NCI-H1436 (cell line): ENCODE measurements around the gene C5AR1.
A peak's percentile ranks its signal among the peaks of the same experiment; 100 is the strongest.
"Not testable (repeated sequence)": the region's sequence is repeated elsewhere in the genome, so short reads cannot be mapped to it uniquely, and the experiment has no call there.

Source experiments
- DNase-seq: peaks from one replicate; lab custom pipeline; 2025; lab: John Stamatoyannopoulos, UW

C5AR1 gene

GRCh38 chr19:47284324-47284899, 25.2 kb upstream of the C5AR1 start:
- DNase-seq, result peak; percentile 50

GRCh38 chr19:47296036-47296435, 13.6 kb upstream of the C5AR1 start:
- peak; percentile 84 for DNase-seq

- DNase-seq, result not testable (repeated sequence)
Measured at GRCh38 chr19:47300867-47301266, 8.8 kb upstream of the C5AR1 start.

- no peak for DNase-seq
Measured at GRCh38 chr19:47302249-47302648, 7.4 kb upstream of the C5AR1 start.

- DNase-seq, result no peak
Measured at GRCh38 chr19:47303966-47304365, 5.7 kb upstream of the C5AR1 start.

DNA sequence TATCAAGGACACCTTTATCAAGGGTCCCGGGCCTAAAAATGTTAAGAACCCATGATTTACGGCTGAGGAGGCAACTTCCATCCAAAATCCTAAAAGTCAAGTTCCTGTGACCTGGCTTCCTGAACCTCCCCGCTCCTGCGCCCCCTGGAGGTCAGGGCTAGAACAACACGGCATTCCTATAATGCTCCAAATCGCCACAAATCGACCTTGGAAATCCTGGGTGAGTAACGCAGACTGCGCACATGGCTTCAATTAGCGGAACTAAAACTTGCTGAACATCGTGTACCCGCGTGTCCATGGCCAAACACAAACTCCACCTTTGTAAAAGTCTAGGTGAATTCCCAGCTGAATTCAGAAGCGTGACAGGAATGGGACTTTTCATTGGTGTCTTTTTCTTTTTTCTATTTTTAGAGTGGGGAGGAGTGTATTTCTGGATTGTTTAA, 4.3 kb upstream of the C5AR1 start:
- peak; percentile 8 for DNase-seq

- DNase-seq, result no peak
Measured at GRCh38 chr19:47306303-47306702, 3.4 kb upstream of the C5AR1 start.

DNA sequence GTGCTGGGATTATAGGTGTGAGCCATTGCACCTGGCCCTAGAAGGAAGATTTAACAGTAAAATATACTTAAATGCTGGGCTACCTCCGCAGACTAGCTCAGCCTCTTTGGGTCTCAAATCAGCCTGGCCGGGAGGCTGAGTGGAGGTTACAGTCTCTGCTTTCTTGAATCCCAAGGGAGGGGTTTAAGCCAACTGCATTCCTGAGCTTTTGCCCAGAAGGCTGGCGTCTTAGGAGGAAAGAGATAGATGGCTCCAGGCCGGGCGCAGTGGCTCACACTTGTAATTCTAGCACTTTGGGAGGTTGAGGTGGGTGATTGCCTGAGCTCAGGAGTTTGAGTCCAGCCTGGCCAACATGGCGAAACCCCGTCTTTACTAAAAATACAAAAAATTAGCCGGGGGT, 623 bp upstream of the C5AR1 start:
- DNase-seq, result no peak

DNA sequence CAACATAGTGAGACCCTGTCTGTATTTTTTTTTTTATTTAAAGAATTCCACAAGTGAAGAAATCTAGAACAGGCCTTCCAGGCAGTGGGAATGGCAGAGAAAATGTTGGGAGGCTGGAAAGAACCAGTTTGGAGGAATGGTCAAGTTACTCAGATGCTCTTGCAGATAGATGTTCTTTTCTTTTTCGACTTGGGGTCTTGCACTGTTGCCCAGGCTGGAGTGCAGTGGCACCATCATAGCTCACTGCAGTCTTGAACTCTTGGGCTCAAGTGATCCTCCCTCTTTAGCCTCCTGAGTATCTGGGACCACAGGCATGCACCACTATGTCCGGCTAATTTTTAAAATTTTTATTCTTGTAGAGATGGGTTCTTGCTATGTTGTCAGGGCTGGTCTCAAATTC, 662 bp downstream of the C5AR1 start:
- DNase-seq, result no peak

- DNase-seq, result peak; percentile 21
Measured at GRCh38 chr19:47310819-47311218, 1.2 kb downstream of the C5AR1 start.

DNA sequence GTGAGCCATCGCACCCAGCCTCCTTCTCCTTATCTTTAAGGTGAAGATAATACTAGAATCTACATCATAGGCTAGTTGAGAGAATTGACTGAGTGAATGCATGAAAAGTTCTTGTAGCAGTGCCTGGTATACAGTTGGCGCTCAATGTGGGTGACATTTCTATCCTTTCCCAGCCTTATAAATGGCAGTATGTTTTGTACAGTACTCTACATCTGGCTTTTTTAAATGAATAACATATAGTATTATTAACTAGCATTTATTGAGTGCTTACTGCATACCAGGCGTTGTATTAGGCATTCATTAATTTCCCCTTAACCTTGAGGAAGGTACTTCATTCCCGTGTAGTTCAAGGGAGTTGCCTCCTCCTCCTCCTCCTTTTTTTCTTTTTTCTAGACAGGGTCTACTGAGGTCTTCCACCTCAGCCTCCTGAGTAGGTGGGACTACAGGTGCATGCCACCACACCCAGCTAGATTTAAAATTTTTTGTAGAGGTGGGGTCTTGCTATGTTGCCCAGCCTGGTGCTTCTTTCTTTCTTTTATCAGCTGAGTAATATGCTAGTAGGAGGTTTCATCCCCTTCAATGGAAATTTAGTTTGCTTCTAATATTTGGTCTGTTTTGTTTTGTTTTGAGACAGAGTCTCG, 2.8 kb downstream of the C5AR1 start:
- DNase-seq, result no peak

GRCh38 chr19:47313754-47314295, 4.2 kb downstream of the C5AR1 start:
- DNase-seq, result no peak

GRCh38 chr19:47315125-47315821, 5.6 kb downstream of the C5AR1 start:
- DNase-seq, result no peak

DNA sequence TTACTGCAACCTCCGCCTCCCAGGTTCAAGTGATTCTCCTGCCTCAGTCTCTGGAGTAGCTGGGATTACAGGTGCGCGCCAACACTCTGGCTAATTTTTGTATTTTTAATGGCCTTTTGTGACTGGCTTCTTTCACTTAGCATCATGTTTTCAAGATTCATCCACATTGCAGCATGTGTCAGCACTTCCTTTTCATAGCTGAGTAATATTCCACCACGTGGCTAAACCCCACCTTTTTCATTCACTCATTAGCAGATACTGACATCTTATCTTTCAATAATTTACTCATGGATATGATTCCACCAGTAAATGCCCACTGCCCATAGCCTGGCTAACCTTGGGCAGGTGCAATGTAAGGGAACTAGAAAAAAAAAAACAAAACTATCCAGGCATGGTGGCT, 6.9 kb downstream of the C5AR1 start:
- no peak for DNase-seq

- no peak for DNase-seq
Measured at GRCh38 chr19:47319923-47320871, 10.5 kb downstream of the C5AR1 start.

DNA sequence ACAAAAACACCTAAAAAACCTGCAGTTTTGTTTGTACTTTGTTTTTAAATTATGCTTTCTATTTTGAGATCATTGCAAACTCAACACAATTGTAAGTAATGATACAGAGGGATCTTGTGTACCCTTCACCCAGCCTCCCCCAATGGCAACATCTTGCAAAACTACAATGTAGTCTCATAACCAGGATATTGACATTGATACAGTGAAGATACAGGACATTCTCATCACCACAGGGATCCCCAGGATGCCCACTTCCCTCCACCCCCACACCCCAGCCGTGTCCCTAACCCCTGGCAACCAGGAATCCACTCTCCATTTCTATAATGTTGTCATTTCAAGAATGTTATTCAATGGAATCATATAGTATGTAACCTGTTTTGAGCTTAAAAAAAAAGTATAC, 12.0 kb downstream of the C5AR1 start:
- no peak for DNase-seq

DNA sequence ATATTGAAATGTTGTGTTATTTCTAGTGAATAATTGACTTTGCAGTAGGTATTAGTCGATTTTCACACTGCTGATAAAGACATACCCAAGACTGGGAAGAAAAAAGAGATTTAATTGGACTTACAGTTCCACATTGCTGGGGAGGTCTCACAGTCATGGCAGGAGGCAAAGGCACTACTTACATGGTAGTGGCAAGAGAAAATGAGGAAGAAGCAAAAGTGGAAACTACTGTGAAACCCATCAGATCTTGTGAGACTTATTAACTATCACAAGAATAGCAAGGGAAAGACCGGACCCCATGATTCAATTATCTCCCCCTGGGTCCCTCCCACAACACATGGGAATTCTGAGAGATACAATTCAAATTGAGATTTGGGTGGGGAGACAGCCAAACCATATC, 12.4 kb downstream of the C5AR1 start:
- no peak for DNase-seq

- no peak for DNase-seq
Measured at GRCh38 chr19:47323409-47323808, 13.7 kb downstream of the C5AR1 start.

- DNase-seq, result no peak
Measured at GRCh38 chr19:47323872-47324271, 14.2 kb downstream of the C5AR1 start.

GRCh38 chr19:47324502-47324901, 14.8 kb downstream of the C5AR1 start:
- DNase-seq, result no peak

GRCh38 chr19:47330466-47330869, 20.8 kb downstream of the C5AR1 start:
- DNase-seq, result no peak

DNA sequence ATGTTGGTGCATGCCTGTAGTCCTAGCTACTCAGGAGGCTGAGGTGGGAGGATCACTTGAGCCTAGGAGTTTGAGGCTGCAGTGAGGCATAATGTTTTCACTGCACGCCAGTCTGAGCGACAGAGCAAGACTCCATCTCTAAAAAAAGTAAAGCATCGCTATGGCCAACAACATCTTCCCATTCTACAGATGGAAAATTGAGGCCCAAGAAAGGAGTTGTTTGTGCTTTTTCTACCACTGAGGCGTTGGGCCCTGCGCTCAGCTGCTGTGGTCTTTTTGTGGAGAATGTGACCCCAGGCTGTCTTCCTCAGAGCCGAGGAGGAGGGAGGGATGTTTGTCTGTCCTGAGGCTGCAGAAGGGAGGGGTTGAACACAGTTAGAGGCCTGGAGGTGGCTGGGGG, 21.8 kb downstream of the C5AR1 start:
- DNase-seq, result no peak
